DOHH2 (cell line): ENCODE measurements around the gene TNFAIP3.

Experiments
- CTCF ChIP-seq: fragments of 200-600 bp; sonication (generic); IDR thresholded peaks from one replicate; pipeline ENCODE4 v1.5.1; 2014; ENCODE audit warnings: antibody characterized with exemption, mild to moderate bottlenecking, low read depth, low read length; ENCODE audit not compliant: poor library complexity, severe bottlenecking
- EZH2phosphoT487 ChIP-seq: fragments of 200-600 bp; sonication (generic); IDR thresholded peaks from 2 replicates; pipeline ENCODE4 v1.6.1; 2017; ENCODE audit warnings: borderline replicate concordance, mild to moderate bottlenecking, antibody characterized with exemption, low read length, moderate library complexity, mixed read lengths

DNA sequence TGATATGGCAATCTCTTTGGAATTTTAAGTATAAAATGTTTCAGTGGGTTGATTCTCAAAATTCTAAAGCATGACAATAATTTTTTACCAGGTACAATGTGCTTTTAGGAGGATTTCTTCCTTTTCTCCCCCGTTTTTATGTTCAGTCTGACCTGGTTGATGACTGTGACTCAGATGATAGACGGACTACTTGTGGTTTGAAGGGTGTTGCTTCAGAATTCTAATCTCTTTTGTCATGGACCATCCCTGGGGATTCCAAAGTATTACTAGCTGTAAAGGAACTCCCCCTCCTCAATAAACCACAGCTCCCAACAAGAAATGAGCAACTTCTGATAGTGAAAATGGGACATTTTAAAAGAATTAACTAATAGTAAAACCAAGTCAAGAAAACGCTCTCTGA is 34.9 kb upstream of the TNFAIP3 start:
- TF ChIP-seq CTCF (no peak), EZH2phosphoT487 (no peak)
